GM18511 (cell line): ENCODE data around the gene IGDCC3.
A peak's percentile ranks its signal among the peaks of the same experiment; 100 is the strongest.

ENCODE experiments used
- ATAC-seq: cut with Tn5 transposase; IDR thresholded peaks from one replicate; pipeline ENCODE4 v1.9.1; 2021; ENCODE audit warnings: mild to moderate bottlenecking, moderate library complexity; ENCODE audit not compliant: unreplicated experiment

Gene IGDCC3

DNA sequence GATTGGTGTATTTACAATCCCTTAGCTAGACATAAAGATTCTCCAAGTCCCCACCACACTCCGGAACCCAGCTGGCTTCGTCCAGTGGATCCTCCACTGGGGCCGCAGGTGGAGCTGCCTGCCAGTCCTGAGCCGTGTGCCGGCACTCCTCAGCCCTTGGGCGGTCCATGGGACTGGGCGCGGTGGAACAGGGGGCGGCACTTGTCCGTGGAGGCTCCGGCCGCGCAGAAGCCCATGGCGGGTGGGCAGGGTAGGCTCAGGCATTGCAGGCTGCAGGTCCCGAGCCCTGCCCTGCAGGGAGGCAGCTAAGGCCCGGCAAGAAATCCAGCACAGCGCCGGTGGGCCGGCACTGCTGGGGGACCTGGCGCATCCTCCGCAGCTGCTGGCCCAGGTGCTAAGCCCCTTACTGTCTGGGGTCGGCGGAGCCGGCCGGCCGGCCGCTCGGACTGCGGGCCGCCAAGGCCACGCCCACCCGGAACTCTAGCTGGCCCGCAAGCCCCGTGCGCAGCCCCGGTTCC lies 76.8 kb downstream of the IGDCC3 start:
- ATAC-seq = no peak

DNA sequence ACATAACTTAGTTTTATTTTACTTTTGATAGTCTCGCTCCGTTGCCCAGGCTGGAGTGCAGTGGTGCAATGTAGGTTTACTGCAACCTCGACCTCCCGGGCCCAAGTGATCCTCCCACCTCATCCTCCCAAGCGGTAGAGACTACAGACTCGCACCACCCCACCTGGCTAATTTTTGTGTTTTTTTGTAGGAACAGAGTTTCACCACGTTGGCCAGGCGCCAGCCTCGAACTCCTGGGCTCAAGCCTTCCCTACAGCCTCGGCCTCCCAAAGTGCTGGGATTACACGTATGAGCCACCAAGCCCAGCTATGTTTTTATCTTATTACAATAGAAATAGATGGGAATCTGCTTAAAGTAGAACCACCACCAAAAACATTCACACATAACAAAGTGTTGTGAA lies 79.1 kb downstream of the IGDCC3 start:
- no peak for ATAC-seq

DNA sequence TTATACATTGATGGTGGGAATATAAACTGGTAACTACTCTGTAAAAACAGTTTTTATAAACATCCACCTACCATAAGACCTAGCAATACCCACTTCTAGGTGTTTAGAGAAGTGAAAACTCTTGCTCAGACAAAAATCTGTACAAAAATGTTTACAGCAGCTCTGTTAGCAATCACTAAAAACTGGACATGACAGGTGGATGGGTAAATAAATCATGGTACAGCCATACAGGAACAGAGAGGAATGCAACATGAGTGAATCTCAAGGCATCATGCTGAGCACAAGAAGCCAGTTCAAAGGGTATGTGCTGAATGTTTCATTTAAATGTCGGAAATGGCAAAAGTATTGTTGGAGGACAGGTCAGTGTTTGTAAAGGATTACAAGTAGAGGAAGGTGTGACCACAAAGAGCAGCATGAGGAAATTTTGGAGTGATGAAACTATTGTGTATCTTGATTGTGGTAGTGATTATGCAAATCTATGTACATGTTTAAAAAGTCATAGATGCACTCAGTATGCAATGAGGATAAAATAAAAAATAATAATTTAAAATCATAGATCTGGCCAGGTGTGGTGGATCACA lies 84.8 kb downstream of the IGDCC3 start:
- no peak for ATAC-seq

DNA sequence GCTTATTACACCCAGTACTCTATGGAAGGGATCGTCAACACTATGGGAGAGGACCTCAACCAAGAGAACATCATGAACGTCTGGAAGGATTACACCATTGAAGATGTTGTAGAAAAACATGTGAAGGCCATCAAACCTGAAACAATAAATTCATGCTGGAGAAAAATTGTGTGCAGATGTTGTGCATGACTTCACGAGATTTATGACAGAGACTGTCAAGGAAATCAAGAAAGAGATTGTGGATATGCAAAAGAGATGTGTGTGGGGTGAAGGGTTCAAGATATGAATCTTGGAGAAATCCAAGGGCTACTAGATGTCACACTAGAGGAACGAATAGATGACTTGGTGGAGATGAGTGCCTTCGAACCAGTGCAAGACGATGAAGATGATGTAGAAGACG lies 87.6 kb downstream of the IGDCC3 start:
- ATAC-seq = no peak

DNA sequence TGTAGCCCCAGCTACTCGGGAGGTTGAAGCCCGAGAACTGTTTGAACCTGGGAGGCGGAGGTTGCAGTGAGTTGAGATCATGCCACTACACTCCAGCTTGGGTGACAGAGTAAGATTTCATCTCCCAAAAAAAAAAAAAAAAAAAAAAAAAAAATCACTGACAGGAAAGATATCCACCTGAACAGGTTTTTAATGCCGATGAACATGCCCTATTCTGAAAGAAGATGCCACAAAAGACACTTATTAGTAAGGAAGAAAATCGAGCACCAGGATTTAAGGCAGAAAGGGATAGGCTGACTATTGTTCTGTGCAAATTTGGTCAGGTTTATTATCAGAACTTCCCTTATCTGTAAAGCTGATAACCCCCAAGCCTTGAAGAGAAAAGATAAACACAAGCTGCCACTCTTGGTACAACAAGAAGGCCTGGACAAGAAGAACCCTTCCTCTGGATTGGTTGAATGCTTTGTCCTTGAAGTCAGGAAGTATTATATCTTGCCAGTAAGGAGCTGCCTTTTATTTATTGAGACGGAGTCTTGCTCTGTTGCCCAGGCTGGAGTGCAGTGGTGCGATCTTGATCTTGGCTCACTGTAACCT lies 88.4 kb downstream of the IGDCC3 start:
- ATAC-seq = no peak

DNA sequence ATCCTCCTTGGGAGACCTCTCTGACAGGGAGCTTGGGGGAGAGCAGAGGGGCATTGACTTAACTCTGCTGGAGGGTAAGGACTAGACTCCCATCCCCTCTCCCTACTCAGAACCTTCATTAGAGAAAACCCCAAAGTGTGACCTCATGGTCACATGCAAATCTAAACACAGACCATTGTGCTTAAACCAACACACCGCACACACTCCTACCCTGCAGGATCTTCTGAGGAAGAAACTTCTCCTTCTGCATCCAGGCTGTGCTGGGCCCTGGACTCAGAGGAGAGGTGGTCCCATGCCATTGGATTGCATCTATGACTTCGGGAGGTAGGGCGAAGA lies 90.3 kb downstream of the IGDCC3 start:
- ATAC-seq = no peak

DNA sequence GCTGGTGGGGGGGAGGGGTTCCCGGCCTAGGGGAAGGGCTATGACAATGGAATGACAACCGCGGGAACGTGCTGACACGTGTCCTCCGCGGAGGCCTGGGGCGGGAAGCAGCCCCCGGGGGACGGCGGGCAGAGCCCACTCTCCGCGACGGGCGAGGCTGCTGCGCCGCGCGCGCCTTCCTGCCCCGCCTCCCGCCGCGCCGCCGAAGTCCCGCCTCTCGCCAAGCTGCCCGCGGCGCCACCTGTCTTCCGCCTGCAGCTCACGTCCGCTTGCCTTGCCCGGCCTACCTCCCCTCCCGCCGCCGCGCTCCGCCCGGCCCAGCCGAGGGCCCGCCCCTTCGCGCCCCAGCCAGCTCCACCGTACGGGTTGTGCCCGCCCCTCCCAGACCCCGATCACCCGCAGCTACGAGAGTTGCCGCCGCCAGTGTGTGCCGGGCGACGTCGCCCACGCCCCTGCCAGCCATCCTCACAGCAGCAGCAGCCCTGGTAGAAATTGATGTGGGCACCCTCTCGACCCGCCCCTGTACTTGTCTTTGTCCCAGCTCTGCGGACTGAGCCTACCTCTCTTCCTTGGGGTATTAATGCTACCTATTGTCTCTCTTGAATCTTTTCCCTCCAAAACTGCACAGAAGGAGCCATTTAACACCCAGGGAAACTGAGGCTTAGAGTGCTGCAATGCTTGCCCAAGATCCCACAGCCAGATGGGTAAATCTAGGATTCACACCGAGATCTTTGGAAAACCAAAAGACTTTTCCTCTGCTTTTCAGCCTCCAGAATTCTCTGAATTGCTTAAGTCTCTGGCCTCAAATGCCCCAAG lies 90.9 kb downstream of the IGDCC3 start, which contains the start of gene PARP16:
Gene PARP16 (minus strand): TSS at position 180 of the 816 bp plus-strand sequence. CDS start 457 bp downstream, outside the sequence.
- peak; percentile 93 for ATAC-seq

DNA sequence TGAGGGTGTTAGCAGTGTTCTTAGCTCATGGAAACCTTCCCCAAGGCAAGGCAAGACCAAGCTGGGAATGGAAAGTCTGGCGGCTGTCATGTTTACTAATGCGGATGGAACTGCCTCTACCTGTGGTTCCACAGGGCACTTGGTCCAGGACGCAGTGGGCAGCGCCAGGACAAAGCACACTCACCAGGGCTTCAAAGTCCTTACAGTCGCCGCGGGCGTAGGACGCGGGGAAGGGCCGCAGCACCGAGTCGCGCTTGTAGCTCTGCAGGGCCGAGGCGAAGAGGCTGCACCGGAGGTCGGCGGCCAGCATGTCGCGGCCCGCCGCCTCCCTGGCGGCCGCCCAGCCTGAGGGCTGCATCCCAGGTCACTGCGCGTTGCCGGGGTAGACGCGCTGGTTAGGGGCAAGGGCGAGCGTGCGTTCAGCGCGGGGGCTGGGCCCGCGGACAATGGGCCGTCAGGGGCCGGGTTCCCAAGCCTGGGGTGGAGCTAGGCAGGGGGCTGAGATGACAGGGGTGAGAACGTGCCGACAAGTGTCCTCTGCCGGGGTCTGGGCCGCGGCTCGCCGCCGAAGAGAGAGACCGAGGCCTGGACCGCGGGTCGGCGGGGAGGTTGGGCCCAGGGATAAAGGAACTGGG lies 91.6 kb downstream of the IGDCC3 start:
- peak; percentile 38 for ATAC-seq

DNA sequence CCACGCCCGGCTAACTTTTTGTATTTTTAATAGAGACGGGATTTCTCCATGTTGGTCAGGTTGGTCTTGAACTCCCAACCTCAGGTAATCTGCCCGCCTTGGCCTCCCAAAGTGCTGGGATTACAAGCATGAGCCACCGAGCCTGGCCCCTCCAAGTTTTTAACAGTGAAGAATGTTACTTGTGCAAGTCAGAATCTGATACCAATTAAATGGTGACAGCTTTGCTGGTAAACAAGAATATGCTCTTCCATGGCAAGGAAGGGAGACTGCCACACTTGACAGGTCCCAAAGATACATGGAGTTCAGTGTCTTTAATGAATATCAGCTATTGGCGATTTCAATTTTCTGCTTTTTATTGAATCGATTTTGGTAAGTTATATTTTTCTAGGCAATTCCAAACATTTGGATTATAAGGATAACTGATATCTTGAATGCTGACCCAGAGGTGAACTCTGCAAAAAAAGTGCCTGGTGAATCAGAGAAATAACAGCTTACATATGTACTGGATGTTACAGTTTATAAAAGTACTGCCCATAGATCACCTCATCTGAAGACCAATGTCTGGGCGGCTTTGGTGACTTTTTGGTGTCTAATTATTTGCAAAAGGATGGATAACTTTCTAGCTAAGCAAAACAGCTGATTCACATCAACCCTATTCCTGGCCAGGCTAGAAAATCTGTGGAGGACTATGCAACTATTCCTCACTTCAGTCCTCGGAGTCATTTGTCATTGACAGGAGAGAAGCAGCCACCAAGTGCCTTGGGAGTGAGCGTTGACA lies 92.3 kb downstream of the IGDCC3 start:
- ATAC-seq = no peak

DNA sequence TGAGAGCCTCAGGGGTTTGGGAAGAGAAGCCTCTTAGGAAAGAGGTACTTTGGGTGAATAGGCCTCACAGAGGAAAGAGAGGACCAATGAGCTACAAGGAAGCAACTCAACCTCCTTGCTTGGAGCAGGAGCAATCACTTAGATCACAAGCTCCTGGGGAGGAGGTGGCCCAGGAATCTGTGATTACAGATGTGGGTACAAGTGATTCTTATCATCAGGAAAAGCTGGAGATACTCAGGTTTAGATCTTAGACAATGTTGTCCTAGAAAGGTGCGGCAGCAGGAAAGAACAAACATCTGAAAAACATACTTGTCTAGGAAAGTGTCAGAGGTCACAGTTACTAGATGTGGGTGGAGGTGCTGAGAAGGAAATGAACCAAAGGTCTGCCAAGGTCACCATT lies 99.3 kb downstream of the IGDCC3 start:
- ATAC-seq = no peak
